Fibroblast of the aortic adventitia (primary cell): Measurements from ENCODE around the gene HSD17B2. TPM values are rescaled to one million over a fixed set of nuclear protein-coding genes. Genes with fewer than 3 reads are reported as not detected.
A peak's percentile ranks its signal among the peaks of the same experiment; 100 is the strongest.

Experiments
- DNase-seq: peaks from one replicate; pipeline ENCODE4 v3.0.0-alpha.2; 2010; ENCODE audit warnings: low read depth
- H3K4me3 ChIP-seq: 2 replicates; pipeline ENCODE4 v1.5.1; 2011; ENCODE audit warnings: low read depth, mild to moderate bottlenecking, control low read depth, low read length, moderate library complexity
- CTCF ChIP-seq: IDR thresholded peaks from 2 replicates; pipeline ENCODE4 v1.5.1; 2011; ENCODE audit warnings: mild to moderate bottlenecking, low read length, control low read depth, inconsistent platforms; ENCODE audit not compliant: insufficient read depth
- total RNA-seq: library from RNA; depleted of rRNA; stranded (reverse); fragments of >200 nt; gene quantifications from 2 replicates; pipeline ENCODE4 v1.2.3, GENCODE V29; 2012; ENCODE audit warnings: low replicate concordance

Gene HSD17B2
- total RNA-seq, 1 donor: 0.09 TPM

- DNase-seq: peak; percentile 36
- no peak for TF ChIP-seq CTCF
- H3K4me3 ChIP-seq: no peak overlapping the region
These were observed 35.8 kb downstream of the HSD17B2 start for GRCh38 chr16:82070656-82071369.

GRCh38 chr16:82071421-82071820 is 36.4 kb downstream of the HSD17B2 start:
- DNase-seq: no peak
- TF ChIP-seq CTCF: no peak

GRCh38 chr16:82072313-82072712 is 37.3 kb downstream of the HSD17B2 start:
- no peak for DNase-seq
- no peak for TF ChIP-seq CTCF

More at GRCh38 chr16:82071421-82071820, 36.4 kb downstream of the HSD17B2 start:
- H3K4me3 ChIP-seq: no peak overlapping the region

GRCh38 chr16:82074019-82074558 is 39.0 kb downstream of the HSD17B2 start:
- no peak for TF ChIP-seq CTCF
- no peak for DNase-seq
- no peak overlapping the region for H3K4me3 ChIP-seq

More at GRCh38 chr16:82072313-82072712, 37.3 kb downstream of the HSD17B2 start:
- no peak overlapping the region for H3K4me3 ChIP-seq

GRCh38 chr16:82078125-82078524 is 43.1 kb downstream of the HSD17B2 start:
- H3K4me3 ChIP-seq: no peak overlapping the region
- TF ChIP-seq CTCF: no peak
- DNase-seq: no peak

GRCh38 chr16:82079892-82080291 is 44.8 kb downstream of the HSD17B2 start:
- no peak for DNase-seq
- TF ChIP-seq CTCF: no peak

GRCh38 chr16:82081264-82081663 is 46.2 kb downstream of the HSD17B2 start:
- H3K4me3 ChIP-seq: no peak overlapping the region
- DNase-seq: no peak
- no peak for TF ChIP-seq CTCF

More at GRCh38 chr16:82079892-82080291, 44.8 kb downstream of the HSD17B2 start:
- H3K4me3 ChIP-seq: no peak overlapping the region
